Neural cell (in vitro differentiated cells): ENCODE data around the gene SPDL1. TPM values are rescaled to one million over a fixed set of nuclear protein-coding genes. Genes with fewer than 3 reads are reported as not detected.

Experiments used
- H2AFZ ChIP-seq: fragments of 200-600, 300-800 bp; sonication (generic), shearing (Covaris generic); 2 replicates; pipeline ENCODE4 v1.6.0; 2014; ENCODE audit warnings: low read depth, mild to moderate bottlenecking, antibody characterized with exemption, low read length, moderate library complexity
- H3F3A ChIP-seq: fragments of 200-600 bp; shearing (Covaris generic); 2 replicates; pipeline ENCODE4 v1.6.1; 2016; ENCODE audit warnings: mild to moderate bottlenecking, moderate library complexity, mixed read lengths, antibody characterized with exemption, low read length; ENCODE audit not compliant: insufficient read depth, poor library complexity, severe bottlenecking
- H3K27ac ChIP-seq: fragments of 200-600, 300-800 bp; sonication (generic), shearing (Covaris generic); 2 replicates; pipeline ENCODE4 v1.5.1; 2014; ENCODE audit warnings: mild to moderate bottlenecking, low read length, moderate library complexity
- H3K27me3 ChIP-seq: fragments of 300-800, 200-600 bp; sonication (generic), shearing (Covaris generic); 2 replicates; pipeline ENCODE4 v1.6.0; 2014; ENCODE audit warnings: mild to moderate bottlenecking, low read depth, low read length, moderate library complexity; ENCODE audit not compliant: insufficient read depth
- H3K36me3 ChIP-seq: fragments of 300-800, 200-600 bp; sonication (generic), shearing (Covaris generic); 2 replicates; pipeline ENCODE4 v1.5.1; 2014; ENCODE audit warnings: mild to moderate bottlenecking, antibody characterized with exemption, low read length, moderate library complexity; ENCODE audit not compliant: insufficient read depth
- H3K4me2 ChIP-seq: fragments of 300-800, 200-600 bp; sonication (generic), shearing (Covaris generic); 2 replicates; pipeline ENCODE4 v1.6.0; 2014; ENCODE audit warnings: mild to moderate bottlenecking, low read length
- H3K4me3 ChIP-seq: fragments of 300-800, 200-600 bp; sonication (generic), shearing (Covaris generic); 2 replicates; pipeline ENCODE4 v1.5.1; 2014; ENCODE audit warnings: mild to moderate bottlenecking, low read length, moderate library complexity
- H3K79me2 ChIP-seq: fragments of 200-600 bp; shearing (Covaris generic); replicated peaks from 2 replicates; pipeline ENCODE4 v1.6.0; 2014; ENCODE audit warnings: mild to moderate bottlenecking, low read length, moderate library complexity; ENCODE audit not compliant: insufficient read depth
- H3K9ac ChIP-seq: fragments of 300-800, 200-600 bp; sonication (generic), shearing (Covaris generic); 2 replicates; pipeline ENCODE4 v1.6.1; 2016; ENCODE audit warnings: mild to moderate bottlenecking, low read length, mixed read lengths
- H3K9me2 ChIP-seq: fragments of 200-600 bp; shearing (Covaris generic); 2 replicates; pipeline ENCODE4 v1.6.1; 2016; ENCODE audit warnings: mild to moderate bottlenecking, low read length, mixed read lengths; ENCODE audit not compliant: insufficient read depth
- H3K9me3 ChIP-seq: fragments of 200-600, 300-800 bp; sonication (generic), shearing (Covaris generic); 2 replicates; pipeline ENCODE4 v1.6.1; 2016; ENCODE audit warnings: mild to moderate bottlenecking, mixed run types, low read length, moderate library complexity, mixed read lengths
- H4K20me1 ChIP-seq: fragments of 200-600 bp; shearing (Covaris generic); 2 replicates; pipeline ENCODE4 v1.6.1; 2016; ENCODE audit warnings: mild to moderate bottlenecking, mixed run types; ENCODE audit not compliant: insufficient read depth
- CTCF ChIP-seq: fragments of 450-650 bp; IDR thresholded peaks from 2 replicates; pipeline ENCODE4 v1.5.1; 2014; ENCODE audit warnings: antibody characterized with exemption, mild to moderate bottlenecking, moderate library complexity; ENCODE audit not compliant: poor library complexity, severe bottlenecking
- EP300 ChIP-seq: fragments of 450-650 bp; conservative IDR thresholded peaks from 2 replicates; pipeline ENCODE4 v1.6.1; 2014; ENCODE audit warnings: antibody characterized with exemption, mild to moderate bottlenecking, moderate library complexity; ENCODE audit not compliant: poor library complexity, severe bottlenecking
- EZH2 ChIP-seq: fragments of 200-600, 300-800 bp; shearing (Covaris generic), sonication (generic); IDR thresholded peaks from 2 replicates; pipeline ENCODE4 v1.6.1; 2014; ENCODE audit warnings: antibody characterized with exemption, low read length, borderline replicate concordance, mild to moderate bottlenecking; ENCODE audit not compliant: insufficient read depth, poor library complexity, severe bottlenecking
- MXI1 ChIP-seq: fragments of 450-650 bp; conservative IDR thresholded peaks from 2 replicates; pipeline ENCODE4 v1.6.1; 2014; ENCODE audit warnings: antibody characterized with exemption, mild to moderate bottlenecking; ENCODE audit not compliant: poor library complexity, severe bottlenecking
- POLR2AphosphoS5 ChIP-seq: IDR thresholded peaks from 2 replicates; pipeline ENCODE4 v1.6.1; 2012
- RAD21 ChIP-seq: fragments of 450-650 bp; conservative IDR thresholded peaks from 2 replicates; pipeline ENCODE4 v1.6.1; 2014; ENCODE audit warnings: antibody characterized with exemption, mild to moderate bottlenecking, moderate library complexity
- REST ChIP-seq: IDR thresholded peaks from 2 replicates; pipeline ENCODE4 v1.6.1; 2012; ENCODE audit warnings: borderline replicate concordance
- SMC3 ChIP-seq: fragments of 450-650 bp; conservative IDR thresholded peaks from 2 replicates; pipeline ENCODE4 v1.6.1; 2014; ENCODE audit warnings: antibody characterized with exemption, mild to moderate bottlenecking, moderate library complexity; ENCODE audit not compliant: poor library complexity
- TAF1 ChIP-seq: IDR thresholded peaks from 2 replicates; pipeline ENCODE4 v1.6.1; 2012; ENCODE audit warnings: low read depth
- polyA plus RNA-seq: library from polyadenylated mRNA; depleted of rRNA; stranded (reverse); fragments of >200 nt; gene quantifications from 2 replicates; pipeline ENCODE4 v1.2.3, GENCODE V29; 2014

Gene SPDL1
- polyA plus RNA-seq, 1 donor from 2014 or later = 26.6 TPM

- TF ChIP-seq EZH2 (no peak), CTCF (no peak), SMC3 (no peak), TAF1 (no peak), POLR2AphosphoS5 (no peak), MXI1 (no peak), REST (no peak), EP300 (no peak), RAD21 (no peak)
- no peak overlapping the region for H2AFZ ChIP-seq
- H3K4me3 ChIP-seq = no peak overlapping the region
- no peaks in the 10 kb centered on the region for H3F3A ChIP-seq
- H3K4me2 ChIP-seq = no peak overlapping the region
- no peaks in the 10 kb centered on the region for H4K20me1 ChIP-seq
- H3K9me3 ChIP-seq = peaks cover 4% of the 10 kb centered on the region
- no peaks in the 10 kb centered on the region for H3K9me2 ChIP-seq
- no peak overlapping the region for H3K27ac ChIP-seq
- no peaks in the 10 kb centered on the region for H3K27me3 ChIP-seq
- no peaks in the 10 kb centered on the region for H3K79me2 ChIP-seq
- H3K9ac ChIP-seq = no peak overlapping the region
- no peaks in the 10 kb centered on the region for H3K36me3 ChIP-seq
These were observed 37.2 kb upstream of the SPDL1 start for GRCh38 chr5:169546346-169546745.

- H3K27me3 ChIP-seq = no peaks in the 10 kb centered on the region
- no peak overlapping the region for H3K9ac ChIP-seq
- H3K79me2 ChIP-seq = no peaks in the 10 kb centered on the region
- no peaks in the 10 kb centered on the region for H3K9me2 ChIP-seq
- no peaks in the 10 kb centered on the region for H3F3A ChIP-seq
- H2AFZ ChIP-seq = no peak overlapping the region
- TF ChIP-seq RAD21 (no peak), MXI1 (no peak), EZH2 (no peak), REST (no peak), EP300 (no peak), POLR2AphosphoS5 (no peak), TAF1 (no peak), CTCF (no peak), SMC3 (no peak)
- H3K4me2 ChIP-seq = no peak overlapping the region
- H3K4me3 ChIP-seq = no peak overlapping the region
- no peaks in the 10 kb centered on the region for H4K20me1 ChIP-seq
- H3K27ac ChIP-seq = no peak overlapping the region
- H3K9me3 ChIP-seq = no peaks in the 10 kb centered on the region
- no peaks in the 10 kb centered on the region for H3K36me3 ChIP-seq
These were observed 36.1 kb upstream of the SPDL1 start for GRCh38 chr5:169547508-169547907.
